HEK293 (cell line): ENCODE data around the gene NKD2.

Source experiments
- HOXA7 ChIP-seq: sonication (generic); formaldehyde crosslinking; IDR thresholded peaks from 2 replicates; pipeline ENCODE4 v1.8.1; 2022; ENCODE audit warnings: missing genetic modification reagents, borderline replicate concordance
- KLF7 ChIP-seq: fragments of 450-650 bp; formaldehyde crosslinking; IDR thresholded peaks from 2 replicates; pipeline ENCODE4 v1.5.1; 2016; ENCODE audit warnings: missing biosample characterization, missing genetic modification characterization, borderline replicate concordance
- KLF8 ChIP-seq: fragments of 450-650 bp; formaldehyde crosslinking; IDR thresholded peaks from 2 replicates; pipeline ENCODE4 v1.5.1; 2016; ENCODE audit warnings: missing biosample characterization, missing genetic modification characterization
- SP2 ChIP-seq: fragments of 450-650 bp; formaldehyde crosslinking; IDR thresholded peaks from 2 replicates; pipeline ENCODE4 v1.5.1; 2016; ENCODE audit warnings: missing biosample characterization, missing genetic modification characterization
- ZEB2 ChIP-seq: fragments of 450-650 bp; formaldehyde crosslinking; IDR thresholded peaks from 2 replicates; pipeline ENCODE4 v1.5.1; 2016; ENCODE audit warnings: missing biosample characterization, missing genetic modification characterization
- ZNF184 ChIP-seq: fragments of 450-650 bp; IDR thresholded peaks from 2 replicates; pipeline ENCODE4 v1.5.1; 2018; ENCODE audit warnings: missing biosample characterization, mild to moderate bottlenecking, missing genetic modification characterization
- ZNF292 ChIP-seq: fragments of 450-650 bp; formaldehyde crosslinking; IDR thresholded peaks from 2 replicates; pipeline ENCODE4 v1.5.1; 2016; ENCODE audit warnings: low read depth, missing biosample characterization, missing genetic modification characterization, borderline replicate concordance
- ZNF324 ChIP-seq: fragments of 450-650 bp; formaldehyde crosslinking; IDR thresholded peaks from 2 replicates; pipeline ENCODE4 v1.5.1; 2016; ENCODE audit warnings: missing biosample characterization, missing genetic modification characterization
- ZNF473 ChIP-seq: fragments of 450-650 bp; formaldehyde crosslinking; IDR thresholded peaks from 2 replicates; pipeline ENCODE4 v1.5.1; 2017; ENCODE audit warnings: missing biosample characterization, missing genetic modification characterization
- ZNF571 ChIP-seq: fragments of 450-650 bp; formaldehyde crosslinking; IDR thresholded peaks from 2 replicates; pipeline ENCODE4 v1.5.0; 2017; ENCODE audit warnings: missing biosample characterization, missing genetic modification characterization
- ZNF600 ChIP-seq: fragments of 450-650 bp; formaldehyde crosslinking; IDR thresholded peaks from 2 replicates; pipeline ENCODE4 v1.5.1; 2016; ENCODE audit warnings: missing biosample characterization, missing genetic modification characterization
- ZNF670 ChIP-seq: fragments of 450-650 bp; formaldehyde crosslinking; IDR thresholded peaks from 2 replicates; pipeline ENCODE4 v1.5.1; 2016; ENCODE audit warnings: missing biosample characterization, missing genetic modification characterization, low read depth
- ZNF785 ChIP-seq: fragments of 450-650 bp; formaldehyde crosslinking; IDR thresholded peaks from 2 replicates; pipeline ENCODE4 v1.5.1; 2016; ENCODE audit warnings: missing biosample characterization, missing genetic modification characterization
- ZNF843 ChIP-seq: fragments of 450-650 bp; formaldehyde crosslinking; IDR thresholded peaks from 2 replicates; pipeline ENCODE4 v1.5.1; 2016; ENCODE audit warnings: missing biosample characterization, missing genetic modification characterization
- TF ChIP-seq, protein P1 (sequence below): fragments of 450-650 bp; formaldehyde crosslinking; IDR thresholded peaks from 2 replicates; pipeline ENCODE4 v1.5.1; 2016; ENCODE audit warnings: missing biosample characterization, missing genetic modification characterization, borderline replicate concordance
- TF ChIP-seq, protein P2 (sequence below): fragments of 450-650 bp; formaldehyde crosslinking; IDR thresholded peaks from 2 replicates; pipeline ENCODE4 v1.5.1; 2016; ENCODE audit warnings: missing biosample characterization, missing genetic modification characterization
- TF ChIP-seq, protein P3 (sequence below): fragments of 450-650 bp; formaldehyde crosslinking; IDR thresholded peaks from 2 replicates; pipeline ENCODE4 v1.5.1; 2016; ENCODE audit warnings: missing biosample characterization, missing genetic modification characterization
- TF ChIP-seq, protein P4 (sequence below): fragments of 450-650 bp; formaldehyde crosslinking; IDR thresholded peaks from 2 replicates; pipeline ENCODE4 v1.5.1; 2016; ENCODE audit warnings: missing biosample characterization, missing genetic modification characterization, borderline replicate concordance
- TF ChIP-seq, protein P5 (sequence below): fragments of 450-650 bp; formaldehyde crosslinking; IDR thresholded peaks from 2 replicates; pipeline ENCODE4 v1.5.1; 2016; ENCODE audit warnings: missing biosample characterization, missing genetic modification characterization
- TF ChIP-seq, protein P6 (sequence below): fragments of 450-650 bp; formaldehyde crosslinking; IDR thresholded peaks from 2 replicates; pipeline ENCODE4 v1.5.1; 2016; ENCODE audit warnings: missing biosample characterization, missing genetic modification characterization
- TF ChIP-seq, protein P7 (sequence below): fragments of 450-650 bp; formaldehyde crosslinking; IDR thresholded peaks from 2 replicates; pipeline ENCODE4 v1.5.1; 2017; ENCODE audit warnings: missing biosample characterization, missing genetic modification characterization

The NKD2 gene

DNA sequence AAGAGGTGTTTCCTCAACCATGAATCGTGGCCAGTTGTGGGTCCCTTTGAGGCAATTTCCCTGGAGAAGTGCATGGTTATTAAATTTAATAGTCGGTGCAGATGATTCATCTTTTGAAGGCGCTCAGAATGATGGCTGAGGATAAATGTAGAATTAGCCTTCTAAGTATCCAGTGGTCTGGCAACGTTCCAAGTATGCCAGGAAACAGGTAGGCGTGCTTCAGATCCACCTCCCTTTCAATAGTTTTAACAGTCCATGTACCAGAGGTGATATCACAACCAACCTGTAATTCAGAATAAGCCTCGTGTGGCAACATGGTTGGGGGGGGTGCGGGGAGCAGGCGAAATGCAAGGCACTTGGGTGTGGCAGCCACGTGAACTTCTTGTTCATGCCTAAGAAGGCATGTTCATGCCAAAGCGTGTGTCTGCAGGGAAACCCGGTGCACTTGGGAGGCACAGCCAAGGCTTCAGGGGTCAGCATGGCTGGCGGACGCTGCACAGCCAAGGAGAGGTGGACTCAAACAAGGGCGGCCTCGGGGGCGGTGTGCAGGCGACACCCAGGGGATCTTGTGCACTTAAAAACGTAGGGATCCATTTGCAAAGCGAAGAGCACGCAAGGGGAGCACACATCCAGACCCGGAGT lies 5.2 kb upstream of the NKD2 start (continued):
- TF ChIP-seq, protein P1, sequence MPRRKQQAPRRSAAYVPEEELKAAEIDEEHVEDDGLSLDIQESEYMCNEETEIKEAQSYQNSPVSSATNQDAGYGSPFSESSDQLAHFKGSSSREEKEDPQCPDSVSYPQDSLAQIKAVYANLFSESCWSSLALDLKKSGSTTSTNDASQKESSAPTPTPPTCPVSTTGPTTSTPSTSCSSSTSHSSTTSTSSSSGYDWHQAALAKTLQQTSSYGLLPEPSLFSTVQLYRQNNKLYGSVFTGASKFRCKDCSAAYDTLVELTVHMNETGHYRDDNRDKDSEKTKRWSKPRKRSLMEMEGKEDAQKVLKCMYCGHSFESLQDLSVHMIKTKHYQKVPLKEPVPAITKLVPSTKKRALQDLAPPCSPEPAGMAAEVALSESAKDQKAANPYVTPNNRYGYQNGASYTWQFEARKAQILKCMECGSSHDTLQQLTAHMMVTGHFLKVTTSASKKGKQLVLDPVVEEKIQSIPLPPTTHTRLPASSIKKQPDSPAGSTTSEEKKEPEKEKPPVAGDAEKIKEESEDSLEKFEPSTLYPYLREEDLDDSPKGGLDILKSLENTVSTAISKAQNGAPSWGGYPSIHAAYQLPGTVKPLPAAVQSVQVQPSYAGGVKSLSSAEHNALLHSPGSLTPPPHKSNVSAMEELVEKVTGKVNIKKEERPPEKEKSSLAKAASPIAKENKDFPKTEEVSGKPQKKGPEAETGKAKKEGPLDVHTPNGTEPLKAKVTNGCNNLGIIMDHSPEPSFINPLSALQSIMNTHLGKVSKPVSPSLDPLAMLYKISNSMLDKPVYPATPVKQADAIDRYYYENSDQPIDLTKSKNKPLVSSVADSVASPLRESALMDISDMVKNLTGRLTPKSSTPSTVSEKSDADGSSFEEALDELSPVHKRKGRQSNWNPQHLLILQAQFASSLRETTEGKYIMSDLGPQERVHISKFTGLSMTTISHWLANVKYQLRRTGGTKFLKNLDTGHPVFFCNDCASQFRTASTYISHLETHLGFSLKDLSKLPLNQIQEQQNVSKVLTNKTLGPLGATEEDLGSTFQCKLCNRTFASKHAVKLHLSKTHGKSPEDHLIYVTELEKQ (tag by site-specific recombination), result no peak
- TF ChIP-seq, protein P2, sequence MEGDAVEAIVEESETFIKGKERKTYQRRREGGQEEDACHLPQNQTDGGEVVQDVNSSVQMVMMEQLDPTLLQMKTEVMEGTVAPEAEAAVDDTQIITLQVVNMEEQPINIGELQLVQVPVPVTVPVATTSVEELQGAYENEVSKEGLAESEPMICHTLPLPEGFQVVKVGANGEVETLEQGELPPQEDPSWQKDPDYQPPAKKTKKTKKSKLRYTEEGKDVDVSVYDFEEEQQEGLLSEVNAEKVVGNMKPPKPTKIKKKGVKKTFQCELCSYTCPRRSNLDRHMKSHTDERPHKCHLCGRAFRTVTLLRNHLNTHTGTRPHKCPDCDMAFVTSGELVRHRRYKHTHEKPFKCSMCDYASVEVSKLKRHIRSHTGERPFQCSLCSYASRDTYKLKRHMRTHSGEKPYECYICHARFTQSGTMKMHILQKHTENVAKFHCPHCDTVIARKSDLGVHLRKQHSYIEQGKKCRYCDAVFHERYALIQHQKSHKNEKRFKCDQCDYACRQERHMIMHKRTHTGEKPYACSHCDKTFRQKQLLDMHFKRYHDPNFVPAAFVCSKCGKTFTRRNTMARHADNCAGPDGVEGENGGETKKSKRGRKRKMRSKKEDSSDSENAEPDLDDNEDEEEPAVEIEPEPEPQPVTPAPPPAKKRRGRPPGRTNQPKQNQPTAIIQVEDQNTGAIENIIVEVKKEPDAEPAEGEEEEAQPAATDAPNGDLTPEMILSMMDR (tag by site-specific recombination), result no peak
- TF ChIP-seq SP2 (tag by site-specific recombination), result 0 out of 2 replicates have a peak, but pooled peaks have one; percentile 9
- TF ChIP-seq, protein P3, sequence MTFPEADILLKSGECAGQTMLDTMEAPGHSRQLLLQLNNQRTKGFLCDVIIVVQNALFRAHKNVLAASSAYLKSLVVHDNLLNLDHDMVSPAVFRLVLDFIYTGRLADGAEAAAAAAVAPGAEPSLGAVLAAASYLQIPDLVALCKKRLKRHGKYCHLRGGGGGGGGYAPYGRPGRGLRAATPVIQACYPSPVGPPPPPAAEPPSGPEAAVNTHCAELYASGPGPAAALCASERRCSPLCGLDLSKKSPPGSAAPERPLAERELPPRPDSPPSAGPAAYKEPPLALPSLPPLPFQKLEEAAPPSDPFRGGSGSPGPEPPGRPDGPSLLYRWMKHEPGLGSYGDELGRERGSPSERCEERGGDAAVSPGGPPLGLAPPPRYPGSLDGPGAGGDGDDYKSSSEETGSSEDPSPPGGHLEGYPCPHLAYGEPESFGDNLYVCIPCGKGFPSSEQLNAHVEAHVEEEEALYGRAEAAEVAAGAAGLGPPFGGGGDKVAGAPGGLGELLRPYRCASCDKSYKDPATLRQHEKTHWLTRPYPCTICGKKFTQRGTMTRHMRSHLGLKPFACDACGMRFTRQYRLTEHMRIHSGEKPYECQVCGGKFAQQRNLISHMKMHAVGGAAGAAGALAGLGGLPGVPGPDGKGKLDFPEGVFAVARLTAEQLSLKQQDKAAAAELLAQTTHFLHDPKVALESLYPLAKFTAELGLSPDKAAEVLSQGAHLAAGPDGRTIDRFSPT, result peak; percentile 47; the same call in 1 of the 2 replicates
- TF ChIP-seq, protein P4, sequence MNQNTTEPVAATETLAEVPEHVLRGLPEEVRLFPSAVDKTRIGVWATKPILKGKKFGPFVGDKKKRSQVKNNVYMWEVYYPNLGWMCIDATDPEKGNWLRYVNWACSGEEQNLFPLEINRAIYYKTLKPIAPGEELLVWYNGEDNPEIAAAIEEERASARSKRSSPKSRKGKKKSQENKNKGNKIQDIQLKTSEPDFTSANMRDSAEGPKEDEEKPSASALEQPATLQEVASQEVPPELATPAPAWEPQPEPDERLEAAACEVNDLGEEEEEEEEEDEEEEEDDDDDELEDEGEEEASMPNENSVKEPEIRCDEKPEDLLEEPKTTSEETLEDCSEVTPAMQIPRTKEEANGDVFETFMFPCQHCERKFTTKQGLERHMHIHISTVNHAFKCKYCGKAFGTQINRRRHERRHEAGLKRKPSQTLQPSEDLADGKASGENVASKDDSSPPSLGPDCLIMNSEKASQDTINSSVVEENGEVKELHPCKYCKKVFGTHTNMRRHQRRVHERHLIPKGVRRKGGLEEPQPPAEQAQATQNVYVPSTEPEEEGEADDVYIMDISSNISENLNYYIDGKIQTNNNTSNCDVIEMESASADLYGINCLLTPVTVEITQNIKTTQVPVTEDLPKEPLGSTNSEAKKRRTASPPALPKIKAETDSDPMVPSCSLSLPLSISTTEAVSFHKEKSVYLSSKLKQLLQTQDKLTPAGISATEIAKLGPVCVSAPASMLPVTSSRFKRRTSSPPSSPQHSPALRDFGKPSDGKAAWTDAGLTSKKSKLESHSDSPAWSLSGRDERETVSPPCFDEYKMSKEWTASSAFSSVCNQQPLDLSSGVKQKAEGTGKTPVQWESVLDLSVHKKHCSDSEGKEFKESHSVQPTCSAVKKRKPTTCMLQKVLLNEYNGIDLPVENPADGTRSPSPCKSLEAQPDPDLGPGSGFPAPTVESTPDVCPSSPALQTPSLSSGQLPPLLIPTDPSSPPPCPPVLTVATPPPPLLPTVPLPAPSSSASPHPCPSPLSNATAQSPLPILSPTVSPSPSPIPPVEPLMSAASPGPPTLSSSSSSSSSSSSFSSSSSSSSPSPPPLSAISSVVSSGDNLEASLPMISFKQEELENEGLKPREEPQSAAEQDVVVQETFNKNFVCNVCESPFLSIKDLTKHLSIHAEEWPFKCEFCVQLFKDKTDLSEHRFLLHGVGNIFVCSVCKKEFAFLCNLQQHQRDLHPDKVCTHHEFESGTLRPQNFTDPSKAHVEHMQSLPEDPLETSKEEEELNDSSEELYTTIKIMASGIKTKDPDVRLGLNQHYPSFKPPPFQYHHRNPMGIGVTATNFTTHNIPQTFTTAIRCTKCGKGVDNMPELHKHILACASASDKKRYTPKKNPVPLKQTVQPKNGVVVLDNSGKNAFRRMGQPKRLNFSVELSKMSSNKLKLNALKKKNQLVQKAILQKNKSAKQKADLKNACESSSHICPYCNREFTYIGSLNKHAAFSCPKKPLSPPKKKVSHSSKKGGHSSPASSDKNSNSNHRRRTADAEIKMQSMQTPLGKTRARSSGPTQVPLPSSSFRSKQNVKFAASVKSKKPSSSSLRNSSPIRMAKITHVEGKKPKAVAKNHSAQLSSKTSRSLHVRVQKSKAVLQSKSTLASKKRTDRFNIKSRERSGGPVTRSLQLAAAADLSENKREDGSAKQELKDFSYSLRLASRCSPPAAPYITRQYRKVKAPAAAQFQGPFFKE (tag by site-specific recombination), result no peak
- peak; percentile 74; the same call in 1 of the 2 replicates for TF ChIP-seq ZNF184 (tag by site-specific recombination)
- TF ChIP-seq, protein P5, sequence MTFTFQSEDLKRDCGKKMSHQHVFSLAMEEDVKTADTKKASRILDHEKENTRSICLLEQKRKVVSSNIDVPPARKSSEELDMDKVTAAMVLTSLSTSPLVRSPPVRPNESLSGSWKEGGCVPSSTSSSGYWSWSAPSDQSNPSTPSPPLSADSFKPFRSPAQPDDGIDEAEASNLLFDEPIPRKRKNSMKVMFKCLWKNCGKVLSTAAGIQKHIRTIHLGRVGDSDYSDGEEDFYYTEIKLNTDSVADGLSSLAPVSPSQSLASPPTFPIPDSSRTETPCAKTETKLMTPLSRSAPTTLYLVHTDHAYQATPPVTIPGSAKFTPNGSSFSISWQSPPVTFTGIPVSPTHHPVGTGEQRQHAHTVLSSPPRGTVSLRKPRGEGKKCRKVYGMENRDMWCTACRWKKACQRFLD, result no peak
- 0 out of 2 replicates have a peak, but pooled peaks have one; percentile 49 for TF ChIP-seq ZNF843 (tag by site-specific recombination)
- no peak for TF ChIP-seq HOXA7 (CRISPR knock-in tag)
- TF ChIP-seq ZNF324 (tag by site-specific recombination), result no peak
- 0 out of 2 replicates have a peak, but pooled peaks have one; percentile 64 for TF ChIP-seq ZNF600 (tag by site-specific recombination)
- TF ChIP-seq ZEB2, result peak; percentile 36
- no peak for TF ChIP-seq ZNF785
- TF ChIP-seq KLF8 (tag by site-specific recombination), result peak; percentile 48; the same call in 1 of the 2 replicates
- no peak for TF ChIP-seq ZNF571 (tag by site-specific recombination)
- TF ChIP-seq ZNF473, result no peak
- TF ChIP-seq KLF7 (tag by site-specific recombination), result no peak
- TF ChIP-seq, protein P6, sequence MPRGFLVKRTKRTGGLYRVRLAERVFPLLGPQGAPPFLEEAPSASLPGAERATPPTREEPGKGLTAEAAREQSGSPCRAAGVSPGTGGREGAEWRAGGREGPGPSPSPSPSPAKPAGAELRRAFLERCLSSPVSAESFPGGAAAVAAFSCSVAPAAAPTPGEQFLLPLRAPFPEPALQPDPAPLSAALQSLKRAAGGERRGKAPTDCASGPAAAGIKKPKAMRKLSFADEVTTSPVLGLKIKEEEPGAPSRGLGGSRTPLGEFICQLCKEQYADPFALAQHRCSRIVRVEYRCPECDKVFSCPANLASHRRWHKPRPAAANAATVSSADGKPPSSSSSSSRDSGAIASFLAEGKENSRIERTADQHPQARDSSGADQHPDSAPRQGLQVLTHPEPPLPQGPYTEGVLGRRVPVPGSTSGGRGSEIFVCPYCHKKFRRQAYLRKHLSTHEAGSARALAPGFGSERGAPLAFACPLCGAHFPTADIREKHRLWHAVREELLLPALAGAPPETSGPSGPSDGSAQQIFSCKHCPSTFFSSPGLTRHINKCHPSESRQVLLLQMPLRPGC (tag by site-specific recombination), result peak; percentile 39; the same call in 1 of the 2 replicates
- TF ChIP-seq ZNF670 (tag by site-specific recombination), result no peak
- TF ChIP-seq, protein P7, sequence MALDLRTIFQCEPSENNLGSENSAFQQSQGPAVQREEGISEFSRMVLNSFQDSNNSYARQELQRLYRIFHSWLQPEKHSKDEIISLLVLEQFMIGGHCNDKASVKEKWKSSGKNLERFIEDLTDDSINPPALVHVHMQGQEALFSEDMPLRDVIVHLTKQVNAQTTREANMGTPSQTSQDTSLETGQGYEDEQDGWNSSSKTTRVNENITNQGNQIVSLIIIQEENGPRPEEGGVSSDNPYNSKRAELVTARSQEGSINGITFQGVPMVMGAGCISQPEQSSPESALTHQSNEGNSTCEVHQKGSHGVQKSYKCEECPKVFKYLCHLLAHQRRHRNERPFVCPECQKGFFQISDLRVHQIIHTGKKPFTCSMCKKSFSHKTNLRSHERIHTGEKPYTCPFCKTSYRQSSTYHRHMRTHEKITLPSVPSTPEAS (tag by site-specific recombination), result no peak
- TF ChIP-seq ZNF292 (tag by site-specific recombination), result no peak
